ENCODE results near the gene CNDP1. TPM values are rescaled to one million over a fixed set of nuclear protein-coding genes. Genes with fewer than 3 reads are reported as not detected.

The CNDP1 gene
- total and polyA plus RNA-seq, 4 donors = 0.09 to 21.1 (median 5.8) TPM

DNA sequence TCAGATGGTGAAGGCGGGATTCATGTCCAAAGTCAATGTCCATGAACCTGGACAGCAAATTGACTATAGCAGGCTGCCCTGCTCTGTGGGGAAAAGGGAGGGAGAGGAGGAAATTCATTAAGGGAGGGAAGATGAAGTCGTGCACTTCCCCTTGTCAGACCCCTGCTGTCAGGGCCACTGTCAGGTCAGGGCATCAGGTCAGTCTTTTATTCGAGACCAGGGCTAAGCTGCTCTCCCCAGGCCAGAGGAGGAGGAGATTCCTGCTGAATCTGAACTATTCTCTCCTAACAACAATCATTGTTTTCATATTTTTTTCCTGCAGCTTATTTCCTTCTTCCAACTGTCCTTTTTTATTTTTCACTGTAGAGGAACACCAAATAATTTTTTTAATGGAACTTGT lies 17.2 kb downstream of the CNDP1 start:
- Histone ChIP-seq H3K9ac (ENCODE audit: low read depth in 1 of 2, low read length in 2 of 2) (no peak overlapping the region), H3K9me3 (ENCODE audit: control insufficient read depth in 4 of 4, low read length in 3 of 4) (peaks cover 0 to 2% (median 0%) of the 10 kb centered on the region in 4 donors), H3K36me3 (ENCODE audit: control insufficient read depth in 4 of 4, insufficient read depth in 3 of 4, low read depth in 1 of 4, low read length in 3 of 4) (no peaks in the 10 kb centered on the region), H3K27ac (ENCODE audit: low read depth in 1 of 2, low read length in 2 of 2) (peak overlapping the region; percentile 65 to 87), H3K27me3 (ENCODE audit: control insufficient read depth in 4 of 4, insufficient read depth in 4 of 4, low read length in 3 of 4) (no peaks in the 10 kb centered on the region), H3K4me1 (ENCODE audit: control insufficient read depth in 4 of 4, insufficient read depth in 4 of 4, low read length in 3 of 4) (peaks cover 0 to 19% (median 17%) of the 10 kb centered on the region in 4 donors), H3K4me3 (ENCODE audit: low read depth in 1 of 3, low read length in 3 of 3) (peak overlapping the region in 1 of 3 donors; percentile 18)
- WGBS = 14% methylated on average over 3 of the region's 3 CpGs
- TF ChIP-seq TAF1 (conservative IDR thresholded peaks at IDR 0.05) (no peak), FOXA1 (IDR thresholded peaks at IDR 0.05) (no peak), GABPA (IDR thresholded peaks at IDR 0.05 in 1 of 2, conservative IDR thresholded peaks at IDR 0.05 in 1 of 2) (no peak), NR2F2 (IDR thresholded peaks at IDR 0.05) (no peak), EGR1 (IDR thresholded peaks at IDR 0.05; ENCODE audit: low read depth in 2 of 2) (no peak), JUND (IDR thresholded peaks at IDR 0.05) (no peak), HNF4G (IDR thresholded peaks at IDR 0.05) (no peak), FOXA2 (IDR thresholded peaks at IDR 0.05) (no peak), ZBTB33 (IDR thresholded peaks at IDR 0.05) (no peak)
- DNase-seq (ENCODE audit: low spot score) = no peak

- H3K4me1 ChIP-seq (ENCODE audit: control insufficient read depth in 4 of 4, insufficient read depth in 4 of 4, low read length in 3 of 4) = peaks cover 0 to 19% (median 17%) of the 10 kb centered on the region in 4 donors
- H3K4me3 ChIP-seq (ENCODE audit: low read depth in 1 of 3, low read length in 3 of 3) = peak overlapping the region in 1 of 3 donors; percentile 49
- no peaks in the 10 kb centered on the region for H3K27me3 ChIP-seq (ENCODE audit: control insufficient read depth in 4 of 4, insufficient read depth in 4 of 4, low read length in 3 of 4)
- DNase-seq (ENCODE audit: low spot score) = peak; percentile 84
- peak overlapping the region in 1 of 2 donors; percentile 16 for H3K9ac ChIP-seq (ENCODE audit: low read depth in 1 of 2, low read length in 2 of 2)
- H3K27ac ChIP-seq (ENCODE audit: low read depth in 1 of 2, low read length in 2 of 2) = peak overlapping the region; percentile 65 to 87
- peaks cover 0 to 2% (median 0%) of the 10 kb centered on the region in 4 donors for H3K9me3 ChIP-seq (ENCODE audit: control insufficient read depth in 4 of 4, low read length in 3 of 4)
- peak; percentile 20 for TF ChIP-seq TAF1 (conservative IDR thresholded peaks at IDR 0.05)
- no peak for TF ChIP-seq REST (IDR thresholded peaks at IDR 0.05)
- TF ChIP-seq CTCF (IDR thresholded peaks at IDR 0.05; ENCODE audit: low read depth, low read length, missing input control) = peak; percentile 77
- peak; percentile 69 for TF ChIP-seq YY1 (IDR thresholded peaks at IDR 0.05)
- peak; percentile 97 for TF ChIP-seq RAD21 (IDR thresholded peaks at IDR 0.05)
- peak in 1 of 2 donors; percentile 4 for TF ChIP-seq HNF4A (conservative IDR thresholded peaks at IDR 0.05)
- no peak for TF ChIP-seq HNF4G (IDR thresholded peaks at IDR 0.05)
- 12% methylated on average over 5 of the region's 5 CpGs for WGBS
- H3K36me3 ChIP-seq (ENCODE audit: control insufficient read depth in 4 of 4, insufficient read depth in 3 of 4, low read depth in 1 of 4, low read length in 3 of 4) = no peaks in the 10 kb centered on the region
These were observed 17.7 kb downstream of the CNDP1 start for GRCh38 chr18:74551936-74552555.
